ENCODE measurements around the gene SS18. TPM values are rescaled to one million over a fixed set of nuclear protein-coding genes. Genes with fewer than 3 reads are reported as not detected.

SS18 gene, protein sequence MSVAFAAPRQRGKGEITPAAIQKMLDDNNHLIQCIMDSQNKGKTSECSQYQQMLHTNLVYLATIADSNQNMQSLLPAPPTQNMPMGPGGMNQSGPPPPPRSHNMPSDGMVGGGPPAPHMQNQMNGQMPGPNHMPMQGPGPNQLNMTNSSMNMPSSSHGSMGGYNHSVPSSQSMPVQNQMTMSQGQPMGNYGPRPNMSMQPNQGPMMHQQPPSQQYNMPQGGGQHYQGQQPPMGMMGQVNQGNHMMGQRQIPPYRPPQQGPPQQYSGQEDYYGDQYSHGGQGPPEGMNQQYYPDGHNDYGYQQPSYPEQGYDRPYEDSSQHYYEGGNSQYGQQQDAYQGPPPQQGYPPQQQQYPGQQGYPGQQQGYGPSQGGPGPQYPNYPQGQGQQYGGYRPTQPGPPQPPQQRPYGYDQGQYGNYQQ
- 99.1 TPM for total RNA-seq (2021; ENCODE audit: unreplicated experiment)
- 90.0 TPM for polyA plus RNA-seq (2012; ENCODE audit: insufficient read length)
- Bru-seq, nascent RNA = percentile 96 among the genes with signal in this experiment
- percentile 94 among the genes with signal in this experiment for BruChase-seq, experiment 1, labeled RNA remaining after a 2-hour chase
- BruChase-seq, experiment 2, labeled RNA remaining after a 6-hour chase = percentile 93 among the genes with signal in this experiment
- long read RNA-seq, transcript SS18-203 (11 exons, 3,414 nt) = minor isoform, 24 of 292 reads
- long read RNA-seq, transcript SS18-201 (10 exons, 1,836 nt) = major isoform, 187 of 292 reads
- long read RNA-seq, partial matches to known transcripts = 25 of 292 reads
- long read RNA-seq, other reads (novel, unspliced or antisense) = 52 of 292 reads

GRCh38 chr18:26090130-26091046, at the start of gene SS18:
Gene SS18 (minus strand): TSS chr18:26090613. CDS start chr18:26090569, 44 bp downstream.
- Histone ChIP-seq H3K4me3 (ENCODE audit: low read depth in 2 of 2, low read length in 2 of 2) (peak within 1 kb of the TSS; percentile 78 to 90), H3K36me3 (ENCODE audit: control insufficient read depth, insufficient read depth, low read length) (peaks cover 27% of the 10 kb centered on the region), H3K27ac (ENCODE audit: low read length) (peak within 1 kb of the TSS; percentile 98), H3K27me3 (ENCODE audit: control insufficient read depth, insufficient read depth, low read length) (no peaks in the 10 kb centered on the region), H3K9me3 (ENCODE audit: control insufficient read depth, insufficient read depth, low read depth, low read length) (no peaks in the 10 kb centered on the region), H3K4me1 (ENCODE audit: control insufficient read depth, insufficient read depth, low read length) (peaks cover 11% of the 10 kb centered on the region; the same call in 1 of the 2 replicates)
- TF ChIP-seq CTCF (IDR thresholded peaks at IDR 0.05) (no peak), SIN3A (IDR thresholded peaks at IDR 0.05; ENCODE audit: borderline replicate concordance, insufficient read depth, low read depth, low read length) (peak; percentile 19; the same call in 1 of the 2 replicates), TCF7L2 (IDR thresholded peaks at IDR 0.05; ENCODE audit: low read depth, low read length) (no peak), POLR2AphosphoS5 (IDR thresholded peaks at IDR 0.05; ENCODE audit: low read depth, low read length) (peak; percentile 70)
- TF ChIP-seq, protein P1, sequence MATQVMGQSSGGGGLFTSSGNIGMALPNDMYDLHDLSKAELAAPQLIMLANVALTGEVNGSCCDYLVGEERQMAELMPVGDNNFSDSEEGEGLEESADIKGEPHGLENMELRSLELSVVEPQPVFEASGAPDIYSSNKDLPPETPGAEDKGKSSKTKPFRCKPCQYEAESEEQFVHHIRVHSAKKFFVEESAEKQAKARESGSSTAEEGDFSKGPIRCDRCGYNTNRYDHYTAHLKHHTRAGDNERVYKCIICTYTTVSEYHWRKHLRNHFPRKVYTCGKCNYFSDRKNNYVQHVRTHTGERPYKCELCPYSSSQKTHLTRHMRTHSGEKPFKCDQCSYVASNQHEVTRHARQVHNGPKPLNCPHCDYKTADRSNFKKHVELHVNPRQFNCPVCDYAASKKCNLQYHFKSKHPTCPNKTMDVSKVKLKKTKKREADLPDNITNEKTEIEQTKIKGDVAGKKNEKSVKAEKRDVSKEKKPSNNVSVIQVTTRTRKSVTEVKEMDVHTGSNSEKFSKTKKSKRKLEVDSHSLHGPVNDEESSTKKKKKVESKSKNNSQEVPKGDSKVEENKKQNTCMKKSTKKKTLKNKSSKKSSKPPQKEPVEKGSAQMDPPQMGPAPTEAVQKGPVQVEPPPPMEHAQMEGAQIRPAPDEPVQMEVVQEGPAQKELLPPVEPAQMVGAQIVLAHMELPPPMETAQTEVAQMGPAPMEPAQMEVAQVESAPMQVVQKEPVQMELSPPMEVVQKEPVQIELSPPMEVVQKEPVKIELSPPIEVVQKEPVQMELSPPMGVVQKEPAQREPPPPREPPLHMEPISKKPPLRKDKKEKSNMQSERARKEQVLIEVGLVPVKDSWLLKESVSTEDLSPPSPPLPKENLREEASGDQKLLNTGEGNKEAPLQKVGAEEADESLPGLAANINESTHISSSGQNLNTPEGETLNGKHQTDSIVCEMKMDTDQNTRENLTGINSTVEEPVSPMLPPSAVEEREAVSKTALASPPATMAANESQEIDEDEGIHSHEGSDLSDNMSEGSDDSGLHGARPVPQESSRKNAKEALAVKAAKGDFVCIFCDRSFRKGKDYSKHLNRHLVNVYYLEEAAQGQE (IDR thresholded peaks at IDR 0.05; ENCODE audit: insufficient read depth in 1 of 2, low read depth in 2 of 2, low read length in 1 of 2) = no peak
- ChIA-PET CTCF (no interaction called here), POLR2A (interaction anchor here (0.5 kb wide), 1 partner anchor 459 kb away, joined by 11 read pairs; no protein-coding TSS in a partner anchor)
- intact Hi-C loops (cut with micrococcal nuclease; ENCODE audit: unreplicated experiment) (loop anchor here (5.0 kb wide), 1 partner anchor 137 kb away; the partner anchor contains the start of gene TAF4B), in situ Hi-C loops (cut with HindIII; ENCODE audit: low pct_unique_long_range_greater_than_20kb, low sequenced_read_pairs) (no loop called here)
- ATAC-seq (peak; percentile 96), DNase-seq (ENCODE audit: low read depth, low spot score) (peak; percentile 41)
- no TSS peak for BruUV-seq (replicated peaks)

DNA sequence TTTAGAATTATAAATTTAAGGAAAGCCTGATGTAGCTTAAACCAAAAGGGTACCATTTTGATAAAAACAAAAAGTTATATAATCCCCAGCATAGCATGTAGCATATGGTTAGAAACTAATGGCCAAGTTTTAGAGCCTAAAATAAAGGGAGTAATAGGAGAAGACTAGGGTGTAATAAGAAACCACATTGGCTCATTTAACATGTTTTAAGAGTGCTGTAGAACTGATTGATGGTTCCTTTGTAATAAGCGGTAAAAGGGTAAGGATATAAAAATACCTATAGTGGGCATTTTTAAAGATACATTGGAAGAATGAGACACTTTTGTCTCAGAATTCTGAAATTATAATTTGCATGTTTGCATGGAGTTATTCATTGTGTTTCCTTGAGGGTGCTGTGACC, 45.1 kb upstream of the SS18 start:
- ATAC-seq = no peak

More for the DNA sequence above, 45.1 kb upstream of the SS18 start:
- Histone ChIP-seq H3K36me3 (ENCODE audit: control insufficient read depth, insufficient read depth, low read length) (no peaks in the 10 kb centered on the region), H3K9me3 (ENCODE audit: control insufficient read depth, insufficient read depth, low read depth, low read length) (no peaks in the 10 kb centered on the region), H3K4me3 (ENCODE audit: low read depth in 2 of 2, low read length in 2 of 2) (no peak overlapping the region), H3K4me1 (ENCODE audit: control insufficient read depth, insufficient read depth, low read length) (no peaks in the 10 kb centered on the region), H3K27me3 (ENCODE audit: control insufficient read depth, insufficient read depth, low read length) (no peaks in the 10 kb centered on the region; the same call in 1 of the 2 replicates), H3K27ac (ENCODE audit: low read length) (no peak overlapping the region)
- no peak for TF ChIP-seq SIN3A (IDR thresholded peaks at IDR 0.05; ENCODE audit: borderline replicate concordance, insufficient read depth, low read depth, low read length)
- TF ChIP-seq TCF7L2 (IDR thresholded peaks at IDR 0.05; ENCODE audit: low read depth, low read length) = no peak
- TF ChIP-seq, protein P1 (IDR thresholded peaks at IDR 0.05; ENCODE audit: insufficient read depth in 1 of 2, low read depth in 2 of 2, low read length in 1 of 2) = no peak
- TF ChIP-seq POLR2AphosphoS5 (IDR thresholded peaks at IDR 0.05; ENCODE audit: low read depth, low read length) = no peak
- TF ChIP-seq CTCF (IDR thresholded peaks at IDR 0.05) = no peak
- in situ Hi-C loops (cut with HindIII; ENCODE audit: low pct_unique_long_range_greater_than_20kb, low sequenced_read_pairs) = no loop called here
- intact Hi-C loops (cut with micrococcal nuclease; ENCODE audit: unreplicated experiment) = no loop called here
- CTCF ChIA-PET = no interaction called here
- no peak for DNase-seq (ENCODE audit: low read depth, low spot score)
- no TSS peak for BruUV-seq (replicated peaks)
- POLR2A ChIA-PET = no interaction called here

Measured in Panc1 (cell line).